ENCODE data around the gene MTERF4. TPM values are rescaled to one million over a fixed set of nuclear protein-coding genes. Genes with fewer than 3 reads are reported as not detected.

MTERF4 gene
- total and polyA plus RNA-seq, 10 of the 15 experiments (the other 5 are each of a cell fraction or from before 2014, with no cell fraction given): 36.7 to 69.1 (median 45.5) TPM

GRCh38 chr2:241141214-241141770 is 39.2 kb upstream of the MTERF4 start (continued):
- TF ChIP-seq HDAC6 (IDR thresholded peaks at IDR 0.05; ENCODE audit: unreplicated experiment) (no peak), DPF2 (IDR thresholded peaks at IDR 0.05) (no peak), POLR2A (IDR thresholded peaks at IDR 0.05; ENCODE audit: low read depth, low read length) (no peak), PBX3 (IDR thresholded peaks at IDR 0.05; ENCODE audit: insufficient replicate concordance, low read depth, low read length) (no peak), TAF1 (IDR thresholded peaks at IDR 0.05; ENCODE audit: borderline replicate concordance, low read depth, low read length) (no peak), ZNF622 (IDR thresholded peaks at IDR 0.05) (no peak), FOXM1 (IDR thresholded peaks at IDR 0.05; ENCODE audit: low read depth, low read length) (no peak), CEBPB (IDR thresholded peaks at IDR 0.05; ENCODE audit: borderline replicate concordance in 1 of 2, low read depth in 2 of 2, low read length in 2 of 2) (no peak)

GRCh38 chr2:241140445-241140840 is 38.4 kb upstream of the MTERF4 start:
- in situ Hi-C loops (cut with MboI) (no loop called here), intact Hi-C loops (cut with micrococcal nuclease; ENCODE audit: unreplicated experiment) (loop anchor here (10.0 kb wide), 1 partner anchor 56 kb away; no protein-coding TSS in a partner anchor)
- no peaks in the 10 kb centered on the region for H3K4me1 ChIP-seq (ENCODE audit: control insufficient read depth, insufficient read depth, low read length)
- no peak for TF ChIP-seq CUX1 (IDR thresholded peaks at IDR 0.05; ENCODE audit: insufficient replicate concordance, low read depth, low read length)
- ATAC-seq (no peak), DNase-seq (ENCODE audit: low read depth, low spot score) (no peak), FAIRE-seq (no peak)
- ChIA-PET CTCF (no interaction called here), POLR2A (no interaction called here), SMC1A (ENCODE audit: uncharacterized antibody, unreplicated experiment) (no interaction called here), RAD21 (ENCODE audit: unreplicated experiment) (interaction anchor here (0.8 kb wide), 1 partner anchor 29 kb away, joined by 3 read pairs; no protein-coding TSS in a partner anchor)
- H3K4me2 ChIP-seq (ENCODE audit: control insufficient read depth, insufficient read depth): no peak overlapping the region
- no peaks in the 10 kb centered on the region for H4K20me1 ChIP-seq (ENCODE audit: control insufficient read depth, insufficient read depth)
- no peak overlapping the region for H2AFZ ChIP-seq (ENCODE audit: control insufficient read depth, low read depth, low read length)
- no TSS peak for BruUV-seq (replicated peaks)
- H3K9ac ChIP-seq (ENCODE audit: control insufficient read depth, insufficient read depth, low read length): no peak overlapping the region
- H3K36me3 ChIP-seq (ENCODE audit: control insufficient read depth in 2 of 2, insufficient read depth in 2 of 2, low read length in 1 of 2): peaks cover 6 to 26% of the 10 kb centered on the region in 2 experiments
- no peak overlapping the region for H3K4me3 ChIP-seq
- no peaks in the 10 kb centered on the region; the same call in 1 of the 2 replicates for H3K79me2 ChIP-seq (ENCODE audit: control insufficient read depth, insufficient read depth, low read length)
- WGBS (ENCODE audit: insufficient coverage, insufficient replicate concordance, low lambda C conversion rate, missing lambda C conversion rate): 98% methylated on average over 10 of the region's 10 CpGs
- no peaks in the 10 kb centered on the region for H3K9me3 ChIP-seq (replicated peaks; ENCODE audit: control insufficient read depth, insufficient read depth, low read length)
- no peaks in the 10 kb centered on the region; a peak in 1 of 4 replicates for H3K27me3 ChIP-seq (replicated peaks in 1 of 2; ENCODE audit: control insufficient read depth in 2 of 2, insufficient read depth in 2 of 2, low read length in 1 of 2)
- no peak overlapping the region for H3K27ac ChIP-seq (ENCODE audit: control insufficient read depth, insufficient read depth)
